NCI-H2171 (cell line): ENCODE results near the gene PRRG2.

Experiments
- DNase-seq: peaks from one replicate; lab custom pipeline; 2025; lab: John Stamatoyannopoulos, UW

The PRRG2 gene

GRCh38 chr19:49557641-49558325 lies 23.3 kb upstream of the PRRG2 start:
- no peak for DNase-seq

- no peak for DNase-seq
Measured at GRCh38 chr19:49558591-49558990, 22.5 kb upstream of the PRRG2 start.

GRCh38 chr19:49559443-49559842 lies 21.7 kb upstream of the PRRG2 start:
- DNase-seq = no peak

GRCh38 chr19:49559928-49560327 lies 21.2 kb upstream of the PRRG2 start:
- DNase-seq = no peak

GRCh38 chr19:49560358-49560900 lies 20.7 kb upstream of the PRRG2 start:
- DNase-seq = no peak

GRCh38 chr19:49564616-49565045 lies 16.5 kb upstream of the PRRG2 start:
- no peak for DNase-seq

- no peak for DNase-seq
Measured at GRCh38 chr19:49565261-49565660, 15.9 kb upstream of the PRRG2 start.

GRCh38 chr19:49566302-49566701 lies 14.8 kb upstream of the PRRG2 start:
- no peak for DNase-seq

GRCh38 chr19:49567861-49568441 lies 13.2 kb upstream of the PRRG2 start:
- no peak for DNase-seq

GRCh38 chr19:49570138-49570856 lies 10.8 kb upstream of the PRRG2 start:
- DNase-seq = peak; percentile 72

- DNase-seq = peak; percentile 32
Measured at GRCh38 chr19:49570997-49571676, 10.0 kb upstream of the PRRG2 start.

GRCh38 chr19:49573009-49573408 lies 8.1 kb upstream of the PRRG2 start:
- no peak for DNase-seq

- DNase-seq = no peak
Measured at GRCh38 chr19:49573425-49573824, 7.7 kb upstream of the PRRG2 start.

GRCh38 chr19:49574206-49574755 lies 6.8 kb upstream of the PRRG2 start:
- DNase-seq = no peak

- DNase-seq = no peak
Measured at GRCh38 chr19:49579193-49579592, 1.9 kb upstream of the PRRG2 start.

GRCh38 chr19:49579947-49580263 lies 1.2 kb upstream of the PRRG2 start:
- no peak for DNase-seq

- peak; percentile 96 for DNase-seq
Measured at GRCh38 chr19:49580264-49581006, 681 bp upstream of the PRRG2 start, which contains the start of gene NOSIP. Gene NOSIP (minus strand): TSS chr19:49580556. CDS start chr19:49560691, 19,865 bp downstream.

GRCh38 chr19:49583239-49583638 lies 2.1 kb downstream of the PRRG2 start:
- no peak for DNase-seq

- no peak for DNase-seq
Measured at GRCh38 chr19:49585023-49585422, 3.9 kb downstream of the PRRG2 start.

- DNase-seq = no peak
Measured at GRCh38 chr19:49587227-49587626, 6.1 kb downstream of the PRRG2 start.

- DNase-seq = no peak
Measured at GRCh38 chr19:49588365-49589122, 7.4 kb downstream of the PRRG2 start.
